Esophagus squamous epithelium (tissue), 4 donors: ENCODE data around the gene CCDC110.

Source experiments
- POLR2A ChIP-seq, 4 donors: fragments of 450-650 bp; IDR thresholded peaks; one replicate each; pipeline ENCODE4 v1.6.1; 2017; ENCODE audit warnings: antibody characterized with exemption in 4 of 4, mild to moderate bottlenecking in 4 of 4, moderate library complexity in 3 of 4
- TF ChIP-seq, protein P1 (sequence below), 6 experiments: fragments of 450-650 bp in 4 of 6; fragments of 200-600 bp in 2 of 6; sonication (generic) in 2 of 6; IDR thresholded peaks; one replicate each; pipeline ENCODE4 v1.5.1; 2016 to 2019; ENCODE audit warnings: antibody characterized with exemption in 6 of 6, mild to moderate bottlenecking in 4 of 6, moderate library complexity in 4 of 6

DNA sequence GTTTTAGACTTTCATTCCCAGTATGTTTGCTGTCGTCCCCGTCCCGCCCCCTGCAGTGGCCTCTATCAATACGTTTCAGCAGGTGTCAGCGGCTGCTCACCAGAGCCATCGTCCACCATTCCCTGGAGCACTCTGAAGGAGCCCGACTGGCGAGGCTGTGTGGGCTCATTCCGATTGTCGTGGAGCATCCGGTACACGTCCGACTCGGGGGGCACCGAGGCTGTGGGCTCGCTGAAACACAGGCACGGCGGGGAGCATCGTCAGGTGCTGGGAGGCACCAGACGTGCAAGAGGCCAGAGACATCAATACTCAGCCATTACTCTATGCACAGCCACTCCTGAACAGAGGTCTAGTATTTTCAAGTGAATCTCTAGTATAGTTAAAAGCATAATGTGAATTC is 34.9 kb upstream of the CCDC110 start:
- TF ChIP-seq POLR2A (IDR thresholded peaks at IDR 0.05), result no peak
- TF ChIP-seq, protein P1, sequence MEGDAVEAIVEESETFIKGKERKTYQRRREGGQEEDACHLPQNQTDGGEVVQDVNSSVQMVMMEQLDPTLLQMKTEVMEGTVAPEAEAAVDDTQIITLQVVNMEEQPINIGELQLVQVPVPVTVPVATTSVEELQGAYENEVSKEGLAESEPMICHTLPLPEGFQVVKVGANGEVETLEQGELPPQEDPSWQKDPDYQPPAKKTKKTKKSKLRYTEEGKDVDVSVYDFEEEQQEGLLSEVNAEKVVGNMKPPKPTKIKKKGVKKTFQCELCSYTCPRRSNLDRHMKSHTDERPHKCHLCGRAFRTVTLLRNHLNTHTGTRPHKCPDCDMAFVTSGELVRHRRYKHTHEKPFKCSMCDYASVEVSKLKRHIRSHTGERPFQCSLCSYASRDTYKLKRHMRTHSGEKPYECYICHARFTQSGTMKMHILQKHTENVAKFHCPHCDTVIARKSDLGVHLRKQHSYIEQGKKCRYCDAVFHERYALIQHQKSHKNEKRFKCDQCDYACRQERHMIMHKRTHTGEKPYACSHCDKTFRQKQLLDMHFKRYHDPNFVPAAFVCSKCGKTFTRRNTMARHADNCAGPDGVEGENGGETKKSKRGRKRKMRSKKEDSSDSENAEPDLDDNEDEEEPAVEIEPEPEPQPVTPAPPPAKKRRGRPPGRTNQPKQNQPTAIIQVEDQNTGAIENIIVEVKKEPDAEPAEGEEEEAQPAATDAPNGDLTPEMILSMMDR (IDR thresholded peaks at IDR 0.05), result no peak
